NOMO-1 treated with DMSO at 0.1 percent for 48 hours (cell line): ENCODE measurements around the gene KIF26B.
"Not testable (repeated sequence)": the region's sequence is repeated elsewhere in the genome, so short reads cannot be mapped to it uniquely, and the experiment has no call there.

Experiments
- DNase-seq: peaks from one replicate; lab custom pipeline; 2025; ENCODE audit not compliant: unreplicated experiment; lab: John Stamatoyannopoulos, UW

KIF26B gene

GRCh38 chr1:245345191-245345884 is 190.6 kb downstream of the KIF26B start:
- DNase-seq, result no peak

- DNase-seq, result no peak
These were observed 193.8 kb downstream of the KIF26B start for GRCh38 chr1:245348626-245349025.

- DNase-seq, result no peak
These were observed 198.6 kb downstream of the KIF26B start for GRCh38 chr1:245353411-245353810.

- DNase-seq, result no peak
These were observed 199.4 kb downstream of the KIF26B start for GRCh38 chr1:245353915-245354775.

DNA sequence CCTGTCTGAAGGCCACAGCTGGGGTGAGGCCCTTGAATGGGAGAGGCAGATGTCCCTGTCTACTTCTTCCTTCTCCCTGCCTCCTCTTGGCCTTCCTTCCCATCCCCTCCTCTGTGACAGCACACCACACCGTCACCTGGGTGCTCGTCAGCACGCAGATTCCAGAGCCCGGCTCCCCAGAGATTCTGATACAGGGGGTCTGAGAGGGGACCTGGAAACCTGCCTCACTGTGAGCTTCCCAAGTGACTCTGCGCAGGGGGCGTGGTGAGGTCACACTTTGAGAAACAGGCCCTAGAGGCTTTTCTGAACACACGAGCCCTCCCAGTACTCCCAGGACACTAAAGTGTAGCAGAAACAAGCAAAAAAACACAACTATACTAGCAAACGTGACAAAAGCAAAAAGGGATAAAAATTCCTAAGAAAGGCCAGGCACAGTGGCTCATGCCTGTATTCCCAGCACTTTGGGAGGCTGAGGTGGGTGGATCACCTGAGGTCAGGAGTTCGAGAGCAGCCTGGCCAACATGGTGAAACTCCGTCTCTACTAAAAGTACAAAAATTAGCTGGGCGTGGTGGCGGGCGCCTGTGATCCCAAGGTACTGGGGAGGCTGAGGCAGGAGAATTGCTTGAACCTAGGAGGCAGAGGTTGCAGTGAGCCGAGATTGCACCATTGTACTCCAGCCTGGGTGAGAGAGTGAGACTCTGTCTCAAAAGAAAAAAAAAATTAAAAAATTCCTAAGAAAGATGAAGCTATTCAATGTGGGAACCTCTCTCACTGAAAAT is 201.3 kb downstream of the KIF26B start:
- not testable (repeated sequence) for DNase-seq

DNA sequence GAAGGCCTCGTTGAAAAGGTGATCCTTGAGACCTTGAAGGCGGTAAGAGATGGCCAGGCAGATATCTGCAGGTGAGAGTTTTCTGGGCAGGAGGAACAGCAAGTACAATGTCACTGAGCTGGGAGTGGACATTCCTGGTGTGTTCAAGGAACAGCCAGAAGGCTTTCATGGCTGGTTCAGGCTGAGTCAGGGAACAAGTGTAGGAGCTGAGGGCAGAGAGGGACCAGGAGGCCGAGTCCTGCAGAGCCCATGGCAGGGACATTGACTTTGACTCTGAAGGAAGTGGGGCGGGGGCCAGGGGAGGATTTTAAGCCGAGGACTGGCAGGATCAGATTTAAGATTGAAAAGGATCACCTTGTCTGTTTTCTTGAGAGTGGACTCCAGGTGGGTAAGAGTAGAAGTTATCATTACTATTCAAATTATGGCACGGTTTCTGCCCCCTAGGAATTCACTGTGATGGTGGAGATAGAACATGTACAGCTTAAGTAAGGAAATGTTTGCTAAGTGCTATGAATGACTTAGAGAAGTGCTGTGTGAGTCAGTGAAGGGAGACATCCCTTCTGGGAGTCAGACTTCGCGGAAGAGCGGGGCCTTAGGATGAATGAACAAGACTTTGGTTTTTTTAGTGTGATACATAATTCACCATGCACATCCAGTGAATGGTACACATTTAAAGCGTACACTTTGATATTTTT is 202.3 kb downstream of the KIF26B start:
- no peak for DNase-seq

- peak; percentile 30 for DNase-seq
These were observed 204.4 kb downstream of the KIF26B start for GRCh38 chr1:245359101-245359680.

DNA sequence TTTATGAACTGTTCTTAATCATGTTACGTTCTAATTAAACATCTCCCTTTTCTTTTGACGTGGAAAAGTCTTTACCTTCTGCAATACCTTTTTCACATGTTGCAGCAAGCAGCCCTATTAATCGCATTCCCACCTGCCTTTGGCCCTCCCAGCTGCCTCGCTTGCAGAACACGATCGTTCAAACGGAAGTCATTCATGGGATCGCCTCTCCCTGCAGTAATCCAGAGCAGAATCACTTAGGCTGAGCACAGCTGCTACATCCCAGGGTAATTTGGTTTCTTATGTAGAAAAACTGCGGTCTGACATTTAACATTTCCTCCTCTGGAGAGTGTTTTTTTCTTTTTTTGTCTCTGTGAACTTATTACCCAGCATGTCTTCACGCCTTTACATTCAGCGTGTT is 206.3 kb downstream of the KIF26B start:
- DNase-seq, result no peak

DNA sequence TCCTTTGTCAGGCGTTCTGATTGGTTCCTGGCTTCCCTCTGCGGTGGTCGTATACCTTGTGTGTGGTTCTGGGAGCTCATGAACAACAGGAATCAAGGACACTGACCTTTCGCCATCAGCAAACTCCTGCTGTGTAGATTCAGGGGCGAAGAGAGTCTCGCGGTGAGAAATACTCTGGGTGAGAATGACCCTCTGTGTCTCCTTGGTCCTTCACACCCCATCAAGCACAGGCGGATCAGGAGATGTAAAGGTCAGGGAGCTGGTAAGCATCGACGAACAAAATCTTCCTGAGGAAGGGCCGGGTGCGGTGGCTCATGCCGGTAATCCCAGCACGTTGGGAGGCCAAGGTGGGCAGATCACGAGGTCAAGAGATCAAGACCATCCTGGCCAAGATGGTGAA is 207.2 kb downstream of the KIF26B start:
- DNase-seq, result no peak

- DNase-seq, result no peak
These were observed 208.8 kb downstream of the KIF26B start for GRCh38 chr1:245363461-245364200.

- DNase-seq, result no peak
These were observed 210.6 kb downstream of the KIF26B start for GRCh38 chr1:245365095-245366020.

DNA sequence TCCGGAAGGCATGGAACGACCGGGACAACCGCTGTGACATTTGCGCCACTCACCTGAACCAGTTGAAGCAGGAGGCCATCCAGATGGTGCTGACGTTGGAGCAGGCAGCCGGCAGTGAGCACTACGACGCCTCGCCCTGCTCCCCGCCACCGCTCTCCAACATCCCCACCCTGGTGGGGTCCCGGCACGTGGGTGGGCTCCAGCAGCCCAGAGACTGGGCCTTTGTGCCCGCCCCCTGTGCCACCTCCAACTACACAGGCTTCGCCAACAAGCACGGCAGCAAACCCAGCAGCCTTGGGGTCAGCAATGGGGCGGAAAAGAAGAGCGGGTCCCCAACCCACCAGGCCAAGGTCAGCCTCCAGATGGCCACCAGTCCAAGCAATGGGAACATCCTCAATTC is 212.1 kb downstream of the KIF26B start:
- no peak for DNase-seq

DNA sequence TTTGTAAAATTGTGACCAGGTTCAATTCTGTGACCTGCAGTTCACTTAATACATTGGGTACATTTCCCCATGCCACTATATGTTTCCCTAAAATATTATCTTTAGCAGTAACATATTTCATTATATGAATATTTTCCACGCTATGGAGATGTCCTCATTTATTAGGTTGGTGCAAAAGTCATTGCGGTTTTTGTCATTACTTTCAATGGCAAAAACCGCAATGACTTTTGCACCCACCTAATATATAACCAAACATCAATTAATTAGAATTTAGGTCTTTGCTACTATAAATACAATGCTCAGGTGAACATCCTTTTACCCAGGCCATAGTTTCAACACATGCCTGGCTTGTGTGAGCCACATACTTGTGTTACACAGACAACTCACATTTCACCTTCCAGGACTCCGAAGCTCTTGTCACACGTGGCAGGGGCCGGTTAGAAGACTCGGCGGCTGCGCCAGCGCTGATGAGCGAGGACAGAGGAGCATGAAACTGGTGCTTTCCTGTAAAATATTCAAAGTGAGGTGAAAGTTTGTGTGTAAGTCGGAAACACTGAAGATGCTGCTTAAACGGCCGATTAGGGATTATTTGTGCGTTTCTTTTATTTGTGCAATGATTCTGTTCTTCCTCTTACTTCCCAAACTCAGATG is 215.5 kb downstream of the KIF26B start:
- DNase-seq, result no peak

GRCh38 chr1:245370905-245371581 is 216.3 kb downstream of the KIF26B start:
- DNase-seq, result no peak

GRCh38 chr1:245373131-245373530 is 218.3 kb downstream of the KIF26B start:
- DNase-seq, result no peak

- DNase-seq, result no peak
These were observed 221.1 kb downstream of the KIF26B start for GRCh38 chr1:245375789-245376460.

GRCh38 chr1:245377854-245378253 is 223.1 kb downstream of the KIF26B start:
- DNase-seq, result no peak
